HepG2 (cell line): Measurements from ENCODE around the gene TGFA. TPM values are rescaled to one million over a fixed set of nuclear protein-coding genes. Genes with fewer than 3 reads are reported as not detected.

Experiments
- ARID2 ChIP-seq: sonication (generic); formaldehyde crosslinking; IDR thresholded peaks from 2 replicates; pipeline ENCODE4 v1.8.1; 2022; ENCODE audit warnings: mild to moderate bottlenecking, missing genetic modification reagents, borderline replicate concordance
- CC2D1A ChIP-seq: sonication (generic); formaldehyde crosslinking; IDR thresholded peaks from 2 replicates; pipeline ENCODE4 v1.8.1; 2023; ENCODE audit warnings: mild to moderate bottlenecking, missing genetic modification reagents
- FIP1L1 ChIP-seq: fragments of 200-400 bp; formaldehyde crosslinking; IDR thresholded peaks from 2 replicates; pipeline ENCODE4 v1.6.1; 2018; ENCODE audit warnings: low read depth, mild to moderate bottlenecking, low read length, moderate library complexity, borderline replicate concordance; ENCODE audit not compliant: insufficient read depth
- KAT7 ChIP-seq: IDR thresholded peaks from 2 replicates; pipeline ENCODE4 v1.6.1; 2018; ENCODE audit warnings: borderline replicate concordance, missing compliant biosample characterization
- KLF16 ChIP-seq, 2 experiments: sonication (generic) in 1 of 2; formaldehyde crosslinking in 1 of 2; IDR thresholded peaks; 2 replicates each; pipeline versions ENCODE4 v1.6.1 to v1.8.0; 2016 to 2023; ENCODE audit warnings: missing genetic modification reagents in 2 of 2, missing compliant biosample characterization in 1 of 2
- MTA1 ChIP-seq: sonication (generic); formaldehyde crosslinking; IDR thresholded peaks from 2 replicates; pipeline ENCODE4 v1.4.0; 2020; ENCODE audit warnings: missing genetic modification reagents, mild to moderate bottlenecking, borderline replicate concordance
- SIX4 ChIP-seq: sonication (generic); formaldehyde crosslinking; IDR thresholded peaks from 2 replicates; pipeline ENCODE4 v1.4.0; 2020; ENCODE audit warnings: missing genetic modification reagents
- STAG1 ChIP-seq: sonication (generic); formaldehyde crosslinking; IDR thresholded peaks from 2 replicates; pipeline ENCODE4 v1.4.0; 2020; ENCODE audit warnings: missing genetic modification reagents
- ZFY ChIP-seq: sonication (generic); formaldehyde crosslinking; IDR thresholded peaks from 2 replicates; pipeline ENCODE4 v1.4.0; 2020; ENCODE audit warnings: missing genetic modification reagents
- ZNF34 ChIP-seq: sonication (generic); formaldehyde crosslinking; IDR thresholded peaks from 2 replicates; pipeline ENCODE4 v1.4.0; 2020; ENCODE audit warnings: mild to moderate bottlenecking, missing genetic modification reagents, borderline replicate concordance
- ZNF768 ChIP-seq: sonication (generic); formaldehyde crosslinking; IDR thresholded peaks from 2 replicates; pipeline ENCODE4 v1.4.0; 2020; ENCODE audit warnings: missing genetic modification reagents
- polyA plus RNA-seq, 8 experiments: library from polyadenylated mRNA; depleted of rRNA in 3 of 8; stranded (reverse) in 7 of 8; unstranded in 1 of 8; fragments of >200 nt; fragmentation: Illumina TruSeq in 4 of 8; extraction: Trizol in 4 of 8; gene quantifications; 2 replicates each; pipeline versions ENCODE4 v1.2.1 to v1.2.3, GENCODE V29; 2011 to 2016; ENCODE audit warnings: low read depth in 4 of 8, missing spikeins in 1 of 8, mixed read lengths in 1 of 8; ENCODE audit not compliant: insufficient read depth in 1 of 8
- total RNA-seq, 5 experiments: library from RNA; depleted of rRNA; stranded (reverse); fragments of >200 nt; fragmentation: Illumina TruSeq; extraction: Trizol; gene quantifications; 2 replicates each; pipeline ENCODE4 v1.2.3, GENCODE V29; 2016; ENCODE audit warnings: low read depth in 1 of 5
- TF ChIP-seq, protein P1 (sequence below): sonication (generic); formaldehyde crosslinking; IDR thresholded peaks from 2 replicates; pipeline ENCODE4 v1.5.1; 2020; ENCODE audit warnings: missing genetic modification reagents, mild to moderate bottlenecking, borderline replicate concordance
- TF ChIP-seq, protein P2 (sequence below): IDR thresholded peaks from 2 replicates; pipeline ENCODE4 v1.6.1; 2016; ENCODE audit warnings: low read depth
- TF ChIP-seq, protein P3 (sequence below), 2 experiments: IDR thresholded peaks; 2 replicates each; pipeline ENCODE4 v1.6.1; 2011 to 2012; ENCODE audit warnings: low read length in 2 of 2, borderline replicate concordance in 1 of 2, low read depth in 1 of 2, mild to moderate bottlenecking in 1 of 2, moderate library complexity in 1 of 2
- TF ChIP-seq, protein P4 (sequence below): fragments of 450-650 bp; IDR thresholded peaks from 2 replicates; pipeline ENCODE4 v1.6.1; 2017
- TF ChIP-seq, protein P5 (sequence below): IDR thresholded peaks from 2 replicates; pipeline ENCODE4 v1.6.1; 2016; ENCODE audit warnings: low read depth, control low read depth
- TF ChIP-seq, protein P6 (sequence below): sonication (generic); formaldehyde crosslinking; IDR thresholded peaks from 2 replicates; pipeline ENCODE4 v1.4.0; 2020; ENCODE audit warnings: missing genetic modification reagents

Gene TGFA
- total and polyA plus RNA-seq, 2 of the 13 experiments (the other 11 are each of a cell fraction or from before 2014, with no cell fraction given): 7.8 to 15.3 TPM

DNA sequence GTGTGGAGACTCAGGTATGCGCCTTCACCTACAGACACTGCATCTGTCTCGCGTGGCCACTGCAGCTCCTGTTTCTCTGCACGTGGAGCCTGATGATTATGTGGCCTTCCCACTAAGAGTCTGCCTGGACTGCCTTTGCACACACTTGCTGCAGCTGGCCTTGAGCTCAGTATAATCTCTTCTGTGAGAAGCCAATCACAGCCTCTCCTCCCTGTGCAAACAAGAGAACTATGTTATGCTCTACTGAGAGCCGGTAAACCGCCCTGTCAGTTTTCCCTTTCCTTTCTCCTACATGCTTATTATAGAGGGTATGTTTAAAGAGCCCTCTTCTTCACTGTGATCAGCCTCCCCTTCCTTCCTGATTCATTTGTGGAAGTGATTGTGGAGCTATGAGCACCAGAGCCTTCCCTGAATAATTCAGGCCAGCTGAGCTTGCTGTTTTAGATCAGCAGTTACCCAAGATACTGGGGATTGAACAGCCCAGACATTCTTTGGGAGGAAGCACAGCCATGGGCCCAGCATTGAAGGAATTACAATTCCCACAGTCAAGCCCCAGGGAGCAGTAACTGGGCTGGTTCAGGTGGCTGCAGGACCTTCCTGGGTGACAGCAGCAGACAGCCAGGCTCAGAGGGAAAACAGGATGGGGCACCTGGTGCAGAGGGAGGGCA lies 3.7 kb upstream of the TGFA start (continued):
- TF ChIP-seq, protein P1, sequence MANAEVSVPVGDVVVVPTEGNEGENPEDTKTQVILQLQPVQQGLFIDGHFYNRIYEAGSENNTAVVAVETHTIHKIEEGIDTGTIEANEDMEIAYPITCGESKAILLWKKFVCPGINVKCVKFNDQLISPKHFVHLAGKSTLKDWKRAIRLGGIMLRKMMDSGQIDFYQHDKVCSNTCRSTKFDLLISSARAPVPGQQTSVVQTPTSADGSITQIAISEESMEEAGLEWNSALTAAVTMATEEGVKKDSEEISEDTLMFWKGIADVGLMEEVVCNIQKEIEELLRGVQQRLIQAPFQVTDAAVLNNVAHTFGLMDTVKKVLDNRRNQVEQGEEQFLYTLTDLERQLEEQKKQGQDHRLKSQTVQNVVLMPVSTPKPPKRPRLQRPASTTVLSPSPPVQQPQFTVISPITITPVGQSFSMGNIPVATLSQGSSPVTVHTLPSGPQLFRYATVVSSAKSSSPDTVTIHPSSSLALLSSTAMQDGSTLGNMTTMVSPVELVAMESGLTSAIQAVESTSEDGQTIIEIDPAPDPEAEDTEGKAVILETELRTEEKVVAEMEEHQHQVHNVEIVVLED: peak; percentile 53; the same call in 1 of the 2 replicates
- TF ChIP-seq STAG1 (CRISPR knock-in tag) (0 out of 2 replicates have a peak, but pooled peaks have one; percentile 3), KAT7 (CRISPR knock-in tag) (no peak), SIX4 (CRISPR knock-in tag) (peak; percentile 37; the same call in 1 of the 2 replicates), CC2D1A (CRISPR knock-in tag) (0 out of 2 replicates have a peak, but pooled peaks have one; percentile 65), ZNF34 (CRISPR knock-in tag) (no peak), ZFY (CRISPR knock-in tag) (peak; percentile 68; the same call in 1 of the 2 replicates), FIP1L1 (no peak), ARID2 (0 out of 2 replicates have a peak, but pooled peaks have one; percentile 12), ZNF768 (CRISPR knock-in tag) (peak; percentile 91), MTA1 (no peak), KLF16 (CRISPR knock-in tag; IDR thresholded peaks at IDR 0.05) (peak in 1 of 2 experiments; percentile 43; a peak in 1 of 4 replicates)
- TF ChIP-seq, protein P2, sequence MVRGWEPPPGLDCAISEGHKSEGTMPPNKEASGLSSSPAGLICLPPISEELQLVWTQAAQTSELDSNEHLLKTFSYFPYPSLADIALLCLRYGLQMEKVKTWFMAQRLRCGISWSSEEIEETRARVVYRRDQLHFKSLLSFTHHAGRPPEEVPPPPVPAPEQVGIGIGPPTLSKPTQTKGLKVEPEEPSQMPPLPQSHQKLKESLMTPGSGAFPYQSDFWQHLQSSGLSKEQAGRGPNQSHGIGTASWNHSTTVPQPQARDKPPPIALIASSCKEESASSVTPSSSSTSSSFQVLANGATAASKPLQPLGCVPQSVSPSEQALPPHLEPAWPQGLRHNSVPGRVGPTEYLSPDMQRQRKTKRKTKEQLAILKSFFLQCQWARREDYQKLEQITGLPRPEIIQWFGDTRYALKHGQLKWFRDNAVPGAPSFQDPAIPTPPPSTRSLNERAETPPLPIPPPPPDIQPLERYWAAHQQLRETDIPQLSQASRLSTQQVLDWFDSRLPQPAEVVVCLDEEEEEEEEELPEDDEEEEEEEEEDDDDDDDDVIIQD (CRISPR knock-in tag): peak; percentile 68
- TF ChIP-seq, protein P3, sequence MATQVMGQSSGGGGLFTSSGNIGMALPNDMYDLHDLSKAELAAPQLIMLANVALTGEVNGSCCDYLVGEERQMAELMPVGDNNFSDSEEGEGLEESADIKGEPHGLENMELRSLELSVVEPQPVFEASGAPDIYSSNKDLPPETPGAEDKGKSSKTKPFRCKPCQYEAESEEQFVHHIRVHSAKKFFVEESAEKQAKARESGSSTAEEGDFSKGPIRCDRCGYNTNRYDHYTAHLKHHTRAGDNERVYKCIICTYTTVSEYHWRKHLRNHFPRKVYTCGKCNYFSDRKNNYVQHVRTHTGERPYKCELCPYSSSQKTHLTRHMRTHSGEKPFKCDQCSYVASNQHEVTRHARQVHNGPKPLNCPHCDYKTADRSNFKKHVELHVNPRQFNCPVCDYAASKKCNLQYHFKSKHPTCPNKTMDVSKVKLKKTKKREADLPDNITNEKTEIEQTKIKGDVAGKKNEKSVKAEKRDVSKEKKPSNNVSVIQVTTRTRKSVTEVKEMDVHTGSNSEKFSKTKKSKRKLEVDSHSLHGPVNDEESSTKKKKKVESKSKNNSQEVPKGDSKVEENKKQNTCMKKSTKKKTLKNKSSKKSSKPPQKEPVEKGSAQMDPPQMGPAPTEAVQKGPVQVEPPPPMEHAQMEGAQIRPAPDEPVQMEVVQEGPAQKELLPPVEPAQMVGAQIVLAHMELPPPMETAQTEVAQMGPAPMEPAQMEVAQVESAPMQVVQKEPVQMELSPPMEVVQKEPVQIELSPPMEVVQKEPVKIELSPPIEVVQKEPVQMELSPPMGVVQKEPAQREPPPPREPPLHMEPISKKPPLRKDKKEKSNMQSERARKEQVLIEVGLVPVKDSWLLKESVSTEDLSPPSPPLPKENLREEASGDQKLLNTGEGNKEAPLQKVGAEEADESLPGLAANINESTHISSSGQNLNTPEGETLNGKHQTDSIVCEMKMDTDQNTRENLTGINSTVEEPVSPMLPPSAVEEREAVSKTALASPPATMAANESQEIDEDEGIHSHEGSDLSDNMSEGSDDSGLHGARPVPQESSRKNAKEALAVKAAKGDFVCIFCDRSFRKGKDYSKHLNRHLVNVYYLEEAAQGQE (IDR thresholded peaks at IDR 0.05; ENCODE audit: borderline replicate concordance in 1 of 2, low read depth in 1 of 2, low read length in 2 of 2): peak in 1 of 2 experiments; percentile 71; a peak in 2 of 4 replicates
- TF ChIP-seq, protein P4, sequence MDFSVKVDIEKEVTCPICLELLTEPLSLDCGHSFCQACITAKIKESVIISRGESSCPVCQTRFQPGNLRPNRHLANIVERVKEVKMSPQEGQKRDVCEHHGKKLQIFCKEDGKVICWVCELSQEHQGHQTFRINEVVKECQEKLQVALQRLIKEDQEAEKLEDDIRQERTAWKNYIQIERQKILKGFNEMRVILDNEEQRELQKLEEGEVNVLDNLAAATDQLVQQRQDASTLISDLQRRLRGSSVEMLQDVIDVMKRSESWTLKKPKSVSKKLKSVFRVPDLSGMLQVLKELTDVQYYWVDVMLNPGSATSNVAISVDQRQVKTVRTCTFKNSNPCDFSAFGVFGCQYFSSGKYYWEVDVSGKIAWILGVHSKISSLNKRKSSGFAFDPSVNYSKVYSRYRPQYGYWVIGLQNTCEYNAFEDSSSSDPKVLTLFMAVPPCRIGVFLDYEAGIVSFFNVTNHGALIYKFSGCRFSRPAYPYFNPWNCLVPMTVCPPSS: no peak
- TF ChIP-seq, protein P5, sequence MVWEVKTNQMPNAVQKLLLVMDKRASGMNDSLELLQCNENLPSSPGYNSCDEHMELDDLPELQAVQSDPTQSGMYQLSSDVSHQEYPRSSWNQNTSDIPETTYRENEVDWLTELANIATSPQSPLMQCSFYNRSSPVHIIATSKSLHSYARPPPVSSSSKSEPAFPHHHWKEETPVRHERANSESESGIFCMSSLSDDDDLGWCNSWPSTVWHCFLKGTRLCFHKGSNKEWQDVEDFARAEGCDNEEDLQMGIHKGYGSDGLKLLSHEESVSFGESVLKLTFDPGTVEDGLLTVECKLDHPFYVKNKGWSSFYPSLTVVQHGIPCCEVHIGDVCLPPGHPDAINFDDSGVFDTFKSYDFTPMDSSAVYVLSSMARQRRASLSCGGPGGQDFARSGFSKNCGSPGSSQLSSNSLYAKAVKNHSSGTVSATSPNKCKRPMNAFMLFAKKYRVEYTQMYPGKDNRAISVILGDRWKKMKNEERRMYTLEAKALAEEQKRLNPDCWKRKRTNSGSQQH (CRISPR knock-in tag): peak; percentile 60; the same call in 1 of the 2 replicates
- TF ChIP-seq, protein P6, sequence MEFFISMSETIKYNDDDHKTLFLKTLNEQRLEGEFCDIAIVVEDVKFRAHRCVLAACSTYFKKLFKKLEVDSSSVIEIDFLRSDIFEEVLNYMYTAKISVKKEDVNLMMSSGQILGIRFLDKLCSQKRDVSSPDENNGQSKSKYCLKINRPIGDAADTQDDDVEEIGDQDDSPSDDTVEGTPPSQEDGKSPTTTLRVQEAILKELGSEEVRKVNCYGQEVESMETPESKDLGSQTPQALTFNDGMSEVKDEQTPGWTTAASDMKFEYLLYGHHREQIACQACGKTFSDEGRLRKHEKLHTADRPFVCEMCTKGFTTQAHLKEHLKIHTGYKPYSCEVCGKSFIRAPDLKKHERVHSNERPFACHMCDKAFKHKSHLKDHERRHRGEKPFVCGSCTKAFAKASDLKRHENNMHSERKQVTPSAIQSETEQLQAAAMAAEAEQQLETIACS: no peak
